Fibroblast of the aortic adventitia (primary cell): Measurements from ENCODE around the gene CELF1. TPM values are rescaled to one million over a fixed set of nuclear protein-coding genes. Genes with fewer than 3 reads are reported as not detected.

Experiments
- DNase-seq: peaks from one replicate; pipeline ENCODE4 v3.0.0-alpha.2; 2010; ENCODE audit warnings: low read depth
- H3K4me3 ChIP-seq: 2 replicates; pipeline ENCODE4 v1.5.1; 2011; ENCODE audit warnings: low read depth, mild to moderate bottlenecking, control low read depth, low read length, moderate library complexity
- CTCF ChIP-seq: IDR thresholded peaks from 2 replicates; pipeline ENCODE4 v1.5.1; 2011; ENCODE audit warnings: mild to moderate bottlenecking, low read length, control low read depth, inconsistent platforms; ENCODE audit not compliant: insufficient read depth
- total RNA-seq: library from RNA; depleted of rRNA; stranded (reverse); fragments of >200 nt; gene quantifications from 2 replicates; pipeline ENCODE4 v1.2.3, GENCODE V29; 2012; ENCODE audit warnings: low replicate concordance

Gene CELF1
- total RNA-seq, 1 donor = 103 TPM

- H3K4me3 ChIP-seq = no peak overlapping the region
- TF ChIP-seq CTCF = no peak
- DNase-seq = no peak
Observed at GRCh38 chr11:47541070-47541469, 11.9 kb downstream of the CELF1 start.

GRCh38 chr11:47539681-47540039, 13.3 kb downstream of the CELF1 start:
- no peak for TF ChIP-seq CTCF
- DNase-seq = no peak
- H3K4me3 ChIP-seq = no peak overlapping the region

- no peak for TF ChIP-seq CTCF
- DNase-seq = peak; percentile 33
- H3K4me3 ChIP-seq = no peak overlapping the region
Observed at GRCh38 chr11:47538741-47539565, 14.0 kb downstream of the CELF1 start.

- TF ChIP-seq CTCF = no peak
- no peak overlapping the region for H3K4me3 ChIP-seq
- DNase-seq = peak; percentile 57
Observed at GRCh38 chr11:47536915-47537314, 16.0 kb downstream of the CELF1 start.

GRCh38 chr11:47534704-47535251, 18.2 kb downstream of the CELF1 start:
- no peak for DNase-seq
- no peak for TF ChIP-seq CTCF
- H3K4me3 ChIP-seq = no peak overlapping the region

- H3K4me3 ChIP-seq = no peak overlapping the region
- no peak for TF ChIP-seq CTCF
- DNase-seq = peak; percentile 79
Observed at GRCh38 chr11:47533690-47534151, 19.2 kb downstream of the CELF1 start.
